G401.6 (cell line): ENCODE measurements around the gene C16orf74.

Source experiments
- FAIRE-seq: peaks from 2 replicates; lab custom pipeline; 2012; peaks lifted over from hg19 to GRCh38; lab: Jason Lieb, UNC

Gene C16orf74

GRCh38 chr16:85746460-85747215 is 4.3 kb downstream of the C16orf74 start:
- no peak for FAIRE-seq

- FAIRE-seq = no peak
These were observed 11.8 kb downstream of the C16orf74 start for GRCh38 chr16:85738923-85739715.

GRCh38 chr16:85736921-85737320 is 14.0 kb downstream of the C16orf74 start:
- FAIRE-seq = no peak

- no peak for FAIRE-seq
These were observed 14.9 kb downstream of the C16orf74 start for GRCh38 chr16:85735946-85736345.

- no peak for FAIRE-seq
These were observed 15.7 kb downstream of the C16orf74 start for GRCh38 chr16:85735225-85735635.

GRCh38 chr16:85734311-85735017 is 16.4 kb downstream of the C16orf74 start:
- no peak for FAIRE-seq

- no peak for FAIRE-seq
These were observed 17.1 kb downstream of the C16orf74 start for GRCh38 chr16:85733839-85734170.

GRCh38 chr16:85733155-85733838 is 17.6 kb downstream of the C16orf74 start:
- no peak for FAIRE-seq

GRCh38 chr16:85731179-85731578 is 19.7 kb downstream of the C16orf74 start:
- FAIRE-seq = no peak

GRCh38 chr16:85730186-85730465 is 20.8 kb downstream of the C16orf74 start:
- no peak for FAIRE-seq

GRCh38 chr16:85729452-85730185 is 21.3 kb downstream of the C16orf74 start:
- no peak for FAIRE-seq

- no peak for FAIRE-seq
These were observed 22.0 kb downstream of the C16orf74 start for GRCh38 chr16:85728879-85729278.

- no peak for FAIRE-seq
These were observed 26.0 kb downstream of the C16orf74 start for GRCh38 chr16:85724936-85725335.

GRCh38 chr16:85724126-85724879 is 26.6 kb downstream of the C16orf74 start:
- FAIRE-seq = no peak

- no peak for FAIRE-seq
These were observed 28.6 kb downstream of the C16orf74 start for GRCh38 chr16:85722128-85722893.

- no peak for FAIRE-seq
These were observed 30.6 kb downstream of the C16orf74 start for GRCh38 chr16:85720302-85720637.

- no peak for FAIRE-seq
These were observed 31.1 kb downstream of the C16orf74 start for GRCh38 chr16:85719605-85720301.

- FAIRE-seq = no peak
These were observed 32.2 kb downstream of the C16orf74 start for GRCh38 chr16:85718682-85719081.

GRCh38 chr16:85718153-85718477 is 32.8 kb downstream of the C16orf74 start:
- FAIRE-seq = no peak
